Neural cell (in vitro differentiated cells): Measurements from ENCODE around the gene ZNF804A. TPM values are rescaled to one million over a fixed set of nuclear protein-coding genes. Genes with fewer than 3 reads are reported as not detected.

Experiments
- H2AFZ ChIP-seq: fragments of 200-600, 300-800 bp; sonication (generic), shearing (Covaris generic); 2 replicates; pipeline ENCODE4 v1.6.0; 2014; ENCODE audit warnings: low read depth, mild to moderate bottlenecking, antibody characterized with exemption, low read length, moderate library complexity
- H3F3A ChIP-seq: fragments of 200-600 bp; shearing (Covaris generic); 2 replicates; pipeline ENCODE4 v1.6.1; 2016; ENCODE audit warnings: mild to moderate bottlenecking, moderate library complexity, mixed read lengths, antibody characterized with exemption, low read length; ENCODE audit not compliant: insufficient read depth, poor library complexity, severe bottlenecking
- H3K27ac ChIP-seq: fragments of 200-600, 300-800 bp; sonication (generic), shearing (Covaris generic); 2 replicates; pipeline ENCODE4 v1.5.1; 2014; ENCODE audit warnings: mild to moderate bottlenecking, low read length, moderate library complexity
- H3K27me3 ChIP-seq: fragments of 300-800, 200-600 bp; sonication (generic), shearing (Covaris generic); 2 replicates; pipeline ENCODE4 v1.6.0; 2014; ENCODE audit warnings: mild to moderate bottlenecking, low read depth, low read length, moderate library complexity; ENCODE audit not compliant: insufficient read depth
- H3K36me3 ChIP-seq: fragments of 300-800, 200-600 bp; sonication (generic), shearing (Covaris generic); 2 replicates; pipeline ENCODE4 v1.5.1; 2014; ENCODE audit warnings: mild to moderate bottlenecking, antibody characterized with exemption, low read length, moderate library complexity; ENCODE audit not compliant: insufficient read depth
- H3K4me2 ChIP-seq: fragments of 300-800, 200-600 bp; sonication (generic), shearing (Covaris generic); 2 replicates; pipeline ENCODE4 v1.6.0; 2014; ENCODE audit warnings: mild to moderate bottlenecking, low read length
- H3K4me3 ChIP-seq: fragments of 300-800, 200-600 bp; sonication (generic), shearing (Covaris generic); 2 replicates; pipeline ENCODE4 v1.5.1; 2014; ENCODE audit warnings: mild to moderate bottlenecking, low read length, moderate library complexity
- H3K79me2 ChIP-seq: fragments of 200-600 bp; shearing (Covaris generic); replicated peaks from 2 replicates; pipeline ENCODE4 v1.6.0; 2014; ENCODE audit warnings: mild to moderate bottlenecking, low read length, moderate library complexity; ENCODE audit not compliant: insufficient read depth
- H3K9ac ChIP-seq: fragments of 300-800, 200-600 bp; sonication (generic), shearing (Covaris generic); 2 replicates; pipeline ENCODE4 v1.6.1; 2016; ENCODE audit warnings: mild to moderate bottlenecking, low read length, mixed read lengths
- H3K9me2 ChIP-seq: fragments of 200-600 bp; shearing (Covaris generic); 2 replicates; pipeline ENCODE4 v1.6.1; 2016; ENCODE audit warnings: mild to moderate bottlenecking, low read length, mixed read lengths; ENCODE audit not compliant: insufficient read depth
- H3K9me3 ChIP-seq: fragments of 200-600, 300-800 bp; sonication (generic), shearing (Covaris generic); 2 replicates; pipeline ENCODE4 v1.6.1; 2016; ENCODE audit warnings: mild to moderate bottlenecking, mixed run types, low read length, moderate library complexity, mixed read lengths
- H4K20me1 ChIP-seq: fragments of 200-600 bp; shearing (Covaris generic); 2 replicates; pipeline ENCODE4 v1.6.1; 2016; ENCODE audit warnings: mild to moderate bottlenecking, mixed run types; ENCODE audit not compliant: insufficient read depth
- EP300 ChIP-seq: fragments of 450-650 bp; conservative IDR thresholded peaks from 2 replicates; pipeline ENCODE4 v1.6.1; 2014; ENCODE audit warnings: antibody characterized with exemption, mild to moderate bottlenecking, moderate library complexity; ENCODE audit not compliant: poor library complexity, severe bottlenecking
- EZH2 ChIP-seq: fragments of 200-600, 300-800 bp; shearing (Covaris generic), sonication (generic); IDR thresholded peaks from 2 replicates; pipeline ENCODE4 v1.6.1; 2014; ENCODE audit warnings: antibody characterized with exemption, low read length, borderline replicate concordance, mild to moderate bottlenecking; ENCODE audit not compliant: insufficient read depth, poor library complexity, severe bottlenecking
- MXI1 ChIP-seq: fragments of 450-650 bp; conservative IDR thresholded peaks from 2 replicates; pipeline ENCODE4 v1.6.1; 2014; ENCODE audit warnings: antibody characterized with exemption, mild to moderate bottlenecking; ENCODE audit not compliant: poor library complexity, severe bottlenecking
- POLR2AphosphoS5 ChIP-seq: IDR thresholded peaks from 2 replicates; pipeline ENCODE4 v1.6.1; 2012
- RAD21 ChIP-seq: fragments of 450-650 bp; conservative IDR thresholded peaks from 2 replicates; pipeline ENCODE4 v1.6.1; 2014; ENCODE audit warnings: antibody characterized with exemption, mild to moderate bottlenecking, moderate library complexity
- SMC3 ChIP-seq: fragments of 450-650 bp; conservative IDR thresholded peaks from 2 replicates; pipeline ENCODE4 v1.6.1; 2014; ENCODE audit warnings: antibody characterized with exemption, mild to moderate bottlenecking, moderate library complexity; ENCODE audit not compliant: poor library complexity
- TAF1 ChIP-seq: IDR thresholded peaks from 2 replicates; pipeline ENCODE4 v1.6.1; 2012; ENCODE audit warnings: low read depth
- polyA plus RNA-seq: library from polyadenylated mRNA; depleted of rRNA; stranded (reverse); fragments of >200 nt; gene quantifications from 2 replicates; pipeline ENCODE4 v1.2.3, GENCODE V29; 2014
- TF ChIP-seq, protein P1 (sequence below): IDR thresholded peaks from 2 replicates; pipeline ENCODE4 v1.6.1; 2012; ENCODE audit warnings: borderline replicate concordance
- TF ChIP-seq, protein P2 (sequence below): fragments of 450-650 bp; IDR thresholded peaks from 2 replicates; pipeline ENCODE4 v1.5.1; 2014; ENCODE audit warnings: antibody characterized with exemption, mild to moderate bottlenecking, moderate library complexity; ENCODE audit not compliant: poor library complexity, severe bottlenecking

The ZNF804A gene
- polyA plus RNA-seq, 1 donor from 2014 or later: 2.7 TPM

DNA sequence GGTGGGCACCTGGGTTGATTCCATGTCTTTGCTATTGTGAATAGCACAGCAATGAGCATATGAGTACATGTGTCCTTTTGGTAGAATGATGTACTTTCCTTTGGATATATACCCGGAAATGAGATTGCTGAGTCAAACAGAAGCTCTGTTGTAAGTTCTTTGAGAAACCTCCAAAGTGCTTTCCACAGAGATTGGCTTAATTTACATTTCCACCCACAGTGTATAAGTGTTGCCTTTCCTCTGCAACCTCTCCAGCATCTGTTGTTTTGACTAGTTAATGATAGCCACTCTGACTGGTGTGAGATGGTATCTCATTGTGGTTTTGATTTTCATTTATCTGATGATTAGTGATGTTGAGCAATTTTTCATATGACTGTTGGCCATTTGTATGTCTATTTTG is 194.8 kb downstream of the ZNF804A start:
- H3K9me3 ChIP-seq: no peaks in the 10 kb centered on the region
- H2AFZ ChIP-seq: no peak overlapping the region
- H3K9ac ChIP-seq: no peak overlapping the region
- H3K4me2 ChIP-seq: no peak overlapping the region
- no peaks in the 10 kb centered on the region for H3K36me3 ChIP-seq
- no peak overlapping the region for H3K27ac ChIP-seq
- H4K20me1 ChIP-seq: no peaks in the 10 kb centered on the region
- H3K79me2 ChIP-seq: no peaks in the 10 kb centered on the region
- H3K27me3 ChIP-seq: no peaks in the 10 kb centered on the region
- no peaks in the 10 kb centered on the region for H3F3A ChIP-seq
- TF ChIP-seq SMC3: no peak
- H3K9me2 ChIP-seq: no peaks in the 10 kb centered on the region
- H3K4me3 ChIP-seq: no peak overlapping the region

DNA sequence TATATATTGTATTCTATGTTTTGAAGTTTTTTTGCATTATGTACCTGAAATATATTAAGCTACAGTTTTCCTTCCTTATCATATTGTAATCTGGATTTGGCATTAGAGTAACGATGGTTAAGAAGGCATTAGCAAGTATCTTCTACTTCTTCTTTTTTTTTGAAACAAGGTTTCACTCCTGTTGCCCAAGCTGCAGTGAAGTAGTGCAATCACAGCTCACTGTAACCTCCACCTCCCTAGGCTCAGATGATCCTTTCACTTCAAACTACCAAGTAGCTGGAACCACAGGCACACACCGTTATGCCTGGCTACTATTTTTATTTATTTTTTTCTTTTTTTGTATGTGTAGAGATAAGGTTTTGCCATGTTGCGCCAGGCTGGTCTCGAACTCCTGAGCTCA is 201.1 kb downstream of the ZNF804A start:
- TF ChIP-seq, protein P1, sequence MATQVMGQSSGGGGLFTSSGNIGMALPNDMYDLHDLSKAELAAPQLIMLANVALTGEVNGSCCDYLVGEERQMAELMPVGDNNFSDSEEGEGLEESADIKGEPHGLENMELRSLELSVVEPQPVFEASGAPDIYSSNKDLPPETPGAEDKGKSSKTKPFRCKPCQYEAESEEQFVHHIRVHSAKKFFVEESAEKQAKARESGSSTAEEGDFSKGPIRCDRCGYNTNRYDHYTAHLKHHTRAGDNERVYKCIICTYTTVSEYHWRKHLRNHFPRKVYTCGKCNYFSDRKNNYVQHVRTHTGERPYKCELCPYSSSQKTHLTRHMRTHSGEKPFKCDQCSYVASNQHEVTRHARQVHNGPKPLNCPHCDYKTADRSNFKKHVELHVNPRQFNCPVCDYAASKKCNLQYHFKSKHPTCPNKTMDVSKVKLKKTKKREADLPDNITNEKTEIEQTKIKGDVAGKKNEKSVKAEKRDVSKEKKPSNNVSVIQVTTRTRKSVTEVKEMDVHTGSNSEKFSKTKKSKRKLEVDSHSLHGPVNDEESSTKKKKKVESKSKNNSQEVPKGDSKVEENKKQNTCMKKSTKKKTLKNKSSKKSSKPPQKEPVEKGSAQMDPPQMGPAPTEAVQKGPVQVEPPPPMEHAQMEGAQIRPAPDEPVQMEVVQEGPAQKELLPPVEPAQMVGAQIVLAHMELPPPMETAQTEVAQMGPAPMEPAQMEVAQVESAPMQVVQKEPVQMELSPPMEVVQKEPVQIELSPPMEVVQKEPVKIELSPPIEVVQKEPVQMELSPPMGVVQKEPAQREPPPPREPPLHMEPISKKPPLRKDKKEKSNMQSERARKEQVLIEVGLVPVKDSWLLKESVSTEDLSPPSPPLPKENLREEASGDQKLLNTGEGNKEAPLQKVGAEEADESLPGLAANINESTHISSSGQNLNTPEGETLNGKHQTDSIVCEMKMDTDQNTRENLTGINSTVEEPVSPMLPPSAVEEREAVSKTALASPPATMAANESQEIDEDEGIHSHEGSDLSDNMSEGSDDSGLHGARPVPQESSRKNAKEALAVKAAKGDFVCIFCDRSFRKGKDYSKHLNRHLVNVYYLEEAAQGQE: no peak
- no peak for TF ChIP-seq MXI1
- no peak for TF ChIP-seq TAF1
- TF ChIP-seq, protein P2, sequence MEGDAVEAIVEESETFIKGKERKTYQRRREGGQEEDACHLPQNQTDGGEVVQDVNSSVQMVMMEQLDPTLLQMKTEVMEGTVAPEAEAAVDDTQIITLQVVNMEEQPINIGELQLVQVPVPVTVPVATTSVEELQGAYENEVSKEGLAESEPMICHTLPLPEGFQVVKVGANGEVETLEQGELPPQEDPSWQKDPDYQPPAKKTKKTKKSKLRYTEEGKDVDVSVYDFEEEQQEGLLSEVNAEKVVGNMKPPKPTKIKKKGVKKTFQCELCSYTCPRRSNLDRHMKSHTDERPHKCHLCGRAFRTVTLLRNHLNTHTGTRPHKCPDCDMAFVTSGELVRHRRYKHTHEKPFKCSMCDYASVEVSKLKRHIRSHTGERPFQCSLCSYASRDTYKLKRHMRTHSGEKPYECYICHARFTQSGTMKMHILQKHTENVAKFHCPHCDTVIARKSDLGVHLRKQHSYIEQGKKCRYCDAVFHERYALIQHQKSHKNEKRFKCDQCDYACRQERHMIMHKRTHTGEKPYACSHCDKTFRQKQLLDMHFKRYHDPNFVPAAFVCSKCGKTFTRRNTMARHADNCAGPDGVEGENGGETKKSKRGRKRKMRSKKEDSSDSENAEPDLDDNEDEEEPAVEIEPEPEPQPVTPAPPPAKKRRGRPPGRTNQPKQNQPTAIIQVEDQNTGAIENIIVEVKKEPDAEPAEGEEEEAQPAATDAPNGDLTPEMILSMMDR: no peak
- Histone ChIP-seq H3K4me3 (no peak overlapping the region), H3K79me2 (no peaks in the 10 kb centered on the region), H3K9me2 (no peaks in the 10 kb centered on the region), H3K27me3 (no peaks in the 10 kb centered on the region), H3K36me3 (no peaks in the 10 kb centered on the region), H3F3A (no peaks in the 10 kb centered on the region), H3K9ac (no peak overlapping the region), H3K4me2 (no peak overlapping the region), H3K9me3 (no peaks in the 10 kb centered on the region), H4K20me1 (no peaks in the 10 kb centered on the region), H3K27ac (no peak overlapping the region), H2AFZ (no peak overlapping the region)

DNA sequence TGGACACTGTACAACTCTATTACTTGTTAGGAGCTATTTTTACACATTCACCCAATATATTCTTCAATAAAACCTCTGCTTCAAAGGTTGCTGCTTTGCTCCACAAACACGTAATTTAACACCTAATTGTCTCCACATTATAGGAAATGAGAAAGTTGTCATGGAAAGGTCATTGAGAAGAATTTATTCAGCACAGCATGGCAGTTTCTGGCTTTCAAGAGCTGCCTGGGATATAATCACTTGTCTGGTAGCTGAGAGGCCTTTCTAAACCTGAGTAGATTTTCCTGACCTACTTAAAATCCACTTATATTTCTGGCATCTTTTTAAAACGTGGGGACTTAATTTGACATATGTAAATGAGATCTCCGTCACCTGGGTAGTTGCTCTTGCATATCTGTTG is 216.1 kb downstream of the ZNF804A start:
- no peaks in the 10 kb centered on the region for H4K20me1 ChIP-seq
- H3K9me2 ChIP-seq: no peaks in the 10 kb centered on the region
- no peaks in the 10 kb centered on the region for H3K27me3 ChIP-seq
- TF ChIP-seq EZH2 (no peak), POLR2AphosphoS5 (peak; percentile 71), RAD21 (peak; percentile 12), SMC3 (no peak), EP300 (peak; percentile 73), TAF1 (no peak), MXI1 (no peak)
- TF ChIP-seq, protein P1: peak; percentile 45
- TF ChIP-seq, protein P2: no peak
- peaks cover 8% of the 10 kb centered on the region for H3F3A ChIP-seq
- H3K79me2 ChIP-seq: no peaks in the 10 kb centered on the region
- H3K9me3 ChIP-seq: no peaks in the 10 kb centered on the region
- peak overlapping the region; percentile 38 for H3K4me2 ChIP-seq
- H3K9ac ChIP-seq: no peak overlapping the region
- no peaks in the 10 kb centered on the region for H3K36me3 ChIP-seq
- no peak overlapping the region for H2AFZ ChIP-seq
- peak overlapping the region; percentile 8 for H3K4me3 ChIP-seq
- peak overlapping the region; percentile 51 for H3K27ac ChIP-seq
